Prostate gland (tissue), 2 donors: ENCODE results near the gene SBF2. TPM values are rescaled to one million over a fixed set of nuclear protein-coding genes. Genes with fewer than 3 reads are reported as not detected.

Experiments
- DNase-seq: peaks from one replicate; pipeline ENCODE4 v3.0.0-alpha.2; 2019; ENCODE audit warnings: low spot score
- H3K27ac ChIP-seq, 2 donors: fragments of 200-600 bp; sonication (generic); 2 replicates each; pipeline ENCODE4 v1.5.1; 2017 to 2019
- H3K27me3 ChIP-seq: fragments of 200-600 bp; sonication (generic); replicated peaks from 2 replicates; pipeline ENCODE4 v1.5.1; 2019; ENCODE audit not compliant: insufficient read depth
- H3K36me3 ChIP-seq, 2 donors: fragments of 200-600 bp; sonication (generic); 1 replicate in 1 of 2; 2 replicates in 1 of 2; pipeline versions ENCODE4 v1.5.1 to v1.8.1; 2017 to 2019
- H3K4me1 ChIP-seq: fragments of 200-600 bp; sonication (generic); replicated peaks from 2 replicates; pipeline ENCODE4 v1.5.1; 2019
- H3K4me3 ChIP-seq, 2 donors: fragments of 200-600 bp; sonication (generic); 2 replicates each; pipeline ENCODE4 v1.5.1; 2017 to 2019
- H3K9me3 ChIP-seq: fragments of 200-600 bp; sonication (generic); 2 replicates; pipeline ENCODE4 v1.5.1; 2017
- CTCF ChIP-seq, 4 experiments: fragments of 200-600 bp in 2 of 4; fragments of 450-650 bp in 2 of 4; sonication (generic) in 2 of 4; IDR thresholded peaks; 1 replicate in 3 of 4; 2 replicates in 1 of 4; pipeline ENCODE4 v1.5.1; 2016 to 2019; ENCODE audit warnings: antibody characterized with exemption in 4 of 4, mild to moderate bottlenecking in 2 of 4, moderate library complexity in 2 of 4
- POLR2A ChIP-seq: fragments of 450-650 bp; IDR thresholded peaks from one replicate; pipeline ENCODE4 v1.6.1; 2016; ENCODE audit warnings: antibody characterized with exemption, mild to moderate bottlenecking
- POLR2AphosphoS5 ChIP-seq: sonication (generic); formaldehyde crosslinking; IDR thresholded peaks from one replicate; pipeline ENCODE4 v1.6.1; 2017; ENCODE audit warnings: antibody characterized with exemption
- WGBS: methylation state at CpG from one replicate; pipeline ENCODE4 v1.1.5; 2018; 5-methylcytosine and 5-hydroxymethylcytosine counted together
- intact Hi-C: fragments of 100-400 bp; cut with DNase I; formaldehyde crosslinking; loops from one replicate; pipeline ENCODE4 v1.14.2; 2022
- total RNA-seq, 2 donors: library from RNA; depleted of rRNA; stranded (reverse); fragments of >200 nt; gene quantifications; one replicate each; pipeline ENCODE4 v1.1.0, GENCODE V29; 2016

The SBF2 gene
- total RNA-seq, 2 donors from 2014 or later, result 35.9 to 56.7 TPM

- Histone ChIP-seq H3K4me3 (no peak overlapping the region), H3K4me1 (no peaks in the 10 kb centered on the region), H3K27me3 (no peaks in the 10 kb centered on the region), H3K27ac (no peak overlapping the region), H3K36me3 (no peaks in the 10 kb centered on the region), H3K9me3 (no peaks in the 10 kb centered on the region)
- intact Hi-C loops, result no loop called here
- DNase-seq, result no peak
- TF ChIP-seq POLR2AphosphoS5 (peak; percentile 20), POLR2A (no peak)
- WGBS, result 68% methylated on average over 6 of the region's 6 CpGs
Measured at GRCh38 chr11:9815486-9816136, 478.4 kb downstream of the SBF2 start.

GRCh38 chr11:9814108-9814507 is 479.9 kb downstream of the SBF2 start:
- Histone ChIP-seq H3K27me3 (no peaks in the 10 kb centered on the region), H3K36me3 (no peaks in the 10 kb centered on the region), H3K27ac (no peak overlapping the region), H3K9me3 (no peaks in the 10 kb centered on the region), H3K4me3 (no peak overlapping the region), H3K4me1 (no peaks in the 10 kb centered on the region)
- intact Hi-C loops, result no loop called here
- TF ChIP-seq POLR2A (no peak), POLR2AphosphoS5 (no peak), CTCF (IDR thresholded peaks at IDR 0.05) (no peak)
- DNase-seq, result no peak

- Histone ChIP-seq H3K4me3 (no peak overlapping the region), H3K27me3 (no peaks in the 10 kb centered on the region), H3K36me3 (no peaks in the 10 kb centered on the region), H3K4me1 (no peaks in the 10 kb centered on the region), H3K27ac (no peak overlapping the region), H3K9me3 (no peaks in the 10 kb centered on the region)
- intact Hi-C loops, result no loop called here
- no peak for TF ChIP-seq POLR2AphosphoS5
- no peak for TF ChIP-seq CTCF (IDR thresholded peaks at IDR 0.05)
- TF ChIP-seq POLR2A, result no peak
- DNase-seq, result no peak
- WGBS, result 81% methylated on average over 7 of the region's 7 CpGs
Measured at GRCh38 chr11:9808943-9809342, 485.1 kb downstream of the SBF2 start.

GRCh38 chr11:9806946-9807687 is 486.9 kb downstream of the SBF2 start:
- Histone ChIP-seq H3K4me1 (no peaks in the 10 kb centered on the region), H3K36me3 (no peaks in the 10 kb centered on the region), H3K4me3 (no peak overlapping the region), H3K27ac (no peak overlapping the region), H3K9me3 (no peaks in the 10 kb centered on the region), H3K27me3 (no peaks in the 10 kb centered on the region)
- DNase-seq, result no peak
- WGBS, result 97% methylated on average over 4 of the region's 4 CpGs
- intact Hi-C loops, result no loop called here
- no peak for TF ChIP-seq POLR2A
- no peak for TF ChIP-seq POLR2AphosphoS5
- no peak for TF ChIP-seq CTCF (IDR thresholded peaks at IDR 0.05)

- H3K9me3 ChIP-seq, result no peaks in the 10 kb centered on the region
- no peaks in the 10 kb centered on the region for H3K27me3 ChIP-seq
- TF ChIP-seq POLR2A (no peak), POLR2AphosphoS5 (no peak), CTCF (IDR thresholded peaks at IDR 0.05) (no peak)
- no peak for DNase-seq
- H3K4me3 ChIP-seq, result no peak overlapping the region
- intact Hi-C loops, result loop anchor here (5.0 kb wide), 1 partner anchor 42 kb away; no protein-coding TSS in a partner anchor
- no peaks in the 10 kb centered on the region for H3K4me1 ChIP-seq
- no peaks in the 10 kb centered on the region for H3K36me3 ChIP-seq
- H3K27ac ChIP-seq, result peak overlapping the region; percentile 31 to 44
- 74% methylated on average over 2 of the region's 2 CpGs for WGBS
Measured at GRCh38 chr11:9804419-9804902, 489.6 kb downstream of the SBF2 start.
